ENCODE data around the gene TSPAN16. TPM values are rescaled to one million over a fixed set of nuclear protein-coding genes. Genes with fewer than 3 reads are reported as not detected.

The TSPAN16 gene, protein sequence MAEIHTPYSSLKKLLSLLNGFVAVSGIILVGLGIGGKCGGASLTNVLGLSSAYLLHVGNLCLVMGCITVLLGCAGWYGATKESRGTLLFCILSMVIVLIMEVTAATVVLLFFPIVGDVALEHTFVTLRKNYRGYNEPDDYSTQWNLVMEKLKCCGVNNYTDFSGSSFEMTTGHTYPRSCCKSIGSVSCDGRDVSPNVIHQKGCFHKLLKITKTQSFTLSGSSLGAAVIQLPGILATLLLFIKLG
- not detected in 2 replicates for total RNA-seq

DNA sequence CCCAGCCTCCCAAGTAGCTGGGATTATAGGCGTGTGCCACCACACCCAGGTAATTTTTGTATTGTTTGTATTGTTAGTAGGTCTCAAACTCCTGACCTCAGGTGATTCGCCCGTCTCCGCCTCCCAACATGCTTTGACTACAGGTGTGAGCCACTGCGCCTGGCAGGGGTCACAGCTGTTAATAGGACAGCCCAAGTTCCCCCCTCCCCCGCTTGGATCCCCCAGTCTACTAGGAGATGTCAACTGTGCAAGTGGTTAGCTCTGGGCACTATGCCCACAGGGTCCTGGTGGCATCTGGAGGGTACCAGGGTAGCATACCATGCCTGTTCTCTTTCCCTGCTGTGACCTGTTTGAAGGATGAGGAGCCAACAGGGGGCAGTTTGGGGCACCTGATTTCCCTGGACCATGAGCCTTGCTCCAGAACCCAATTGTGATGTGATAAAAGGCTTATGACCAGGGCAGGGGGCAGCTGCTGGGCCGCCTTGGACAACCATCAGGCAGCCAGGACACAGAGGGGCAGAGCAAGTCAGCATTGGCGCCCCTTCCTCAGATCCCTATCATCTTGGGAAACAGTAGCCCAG lies at the start of gene TSPAN16:
TSPAN16 (plus strand) TSS at position 496 of the 581 bp plus-strand sequence. CDS start 138 bp downstream, outside the sequence.

GRCh38 chr19:11261971-11262839 lies 33.8 kb upstream of the TSPAN16 start, which contains the start of gene DOCK6:
DOCK6 (minus strand) TSS chr19:11262524; CDS start chr19:11262440, 84 bp downstream.

DNA sequence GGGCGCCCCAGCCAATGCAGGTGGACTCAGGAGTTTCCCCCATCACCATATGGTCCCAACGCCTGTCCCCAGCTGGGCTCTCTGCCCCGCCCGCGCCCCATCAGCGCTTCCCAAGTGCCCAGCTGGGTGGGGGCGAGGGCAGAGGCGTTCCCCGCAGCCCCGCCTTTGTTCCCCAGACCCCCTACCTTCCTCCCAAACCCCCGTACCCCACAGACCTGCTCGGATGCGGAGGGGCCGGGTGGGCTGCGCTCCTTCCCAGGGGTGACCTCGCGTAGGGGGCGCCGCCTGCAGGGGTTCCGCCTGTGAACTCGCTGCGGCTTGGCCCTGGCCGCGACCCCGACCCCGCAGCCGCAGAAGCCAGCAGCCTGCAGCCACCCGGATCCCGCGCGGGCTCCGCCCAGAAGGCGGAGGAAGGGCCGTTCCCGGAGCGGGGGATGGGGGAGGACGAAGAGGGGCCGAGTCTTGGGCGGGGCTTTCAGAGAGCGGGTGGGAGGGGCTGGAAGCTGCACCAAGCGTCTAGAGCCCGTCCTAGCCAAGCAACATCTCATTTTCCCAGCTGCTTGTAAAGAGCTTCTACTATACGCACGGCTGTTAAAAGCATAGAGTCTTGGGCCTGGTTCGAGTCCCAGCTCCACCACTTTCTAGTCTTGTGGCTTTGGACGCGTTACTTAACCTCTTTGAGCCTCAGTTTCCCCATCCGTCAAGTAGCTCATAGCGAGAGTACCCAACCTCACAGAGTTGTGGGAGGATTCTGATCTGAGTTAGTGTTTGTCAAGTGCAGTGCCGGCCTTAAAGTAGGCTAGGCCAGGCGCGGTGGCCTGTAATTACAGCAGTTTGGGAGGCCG lies 43.5 kb downstream of the TSPAN16 start, which contains the start of gene RAB3D:
RAB3D (minus strand) TSS at position 404 of the 845 bp plus-strand sequence. CDS start 2,258 bp downstream, outside the sequence.

DNA sequence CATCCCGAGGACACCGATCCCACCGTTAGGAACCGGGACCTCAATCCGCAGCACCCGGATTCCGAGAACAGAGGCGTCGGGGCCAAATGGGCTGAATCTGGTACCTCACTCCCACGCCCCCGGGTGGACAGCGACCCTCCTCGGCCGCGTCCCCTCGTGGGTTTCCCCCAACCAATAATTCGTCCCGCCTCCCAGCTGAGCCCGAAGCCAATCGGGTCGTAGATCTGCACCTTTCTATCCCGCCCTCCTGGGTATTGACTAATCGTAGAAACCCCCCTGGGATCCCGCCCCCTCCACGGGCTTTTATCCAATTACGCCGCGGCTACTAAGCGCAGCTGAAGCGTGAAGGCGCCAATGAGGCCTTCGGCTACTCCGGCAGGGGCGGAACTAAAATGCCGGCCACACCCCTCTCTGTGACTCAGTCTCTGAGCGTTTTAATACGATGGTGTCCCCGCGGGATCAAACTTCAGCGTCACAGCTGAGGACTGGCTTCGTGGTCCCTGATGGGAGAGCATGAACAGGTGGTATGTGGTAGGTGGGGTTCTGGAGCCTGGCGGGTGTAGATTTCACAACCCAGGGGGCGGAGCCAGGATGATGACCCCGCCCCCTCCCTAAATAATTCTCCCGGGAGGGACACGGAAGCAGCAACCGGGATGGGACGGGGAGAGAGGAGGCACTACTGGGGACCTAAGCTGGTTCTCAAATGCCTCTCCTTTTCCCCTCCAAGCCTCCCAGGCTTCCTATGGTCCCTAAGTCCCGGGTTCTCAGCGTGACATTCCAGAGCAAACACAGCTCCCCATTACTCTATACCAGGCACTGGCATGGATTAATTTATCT lies 50.4 kb downstream of the TSPAN16 start, which contains the start of the genes CCDC159 and TMEM205:
CCDC159 (plus strand) TSS at position 416 of the 837 bp plus-strand sequence; CDS start at position 504, 88 bp downstream.
TMEM205 (minus strand) TSS at position 165 of the 837 bp plus-strand sequence. CDS start 649 bp downstream, outside the sequence.

GRCh38 chr19:11355160-11356073 lies 59.5 kb downstream of the TSPAN16 start, which contains the start of gene PLPPR2:
PLPPR2 (plus strand) TSS chr19:11355432; CDS start chr19:11357674, 2,242 bp downstream.

Other genes with a start within 250 kb of the TSPAN16 start
- 271 and 284 TPM in 2 replicates for gene LDLR, start 206.7 kb upstream of the TSPAN16 start, total RNA-seq
- 3.9 and 16.1 TPM in 2 replicates for gene SPC24, start 140.4 kb upstream of the TSPAN16 start, total RNA-seq
- 165 and 167 TPM in 2 replicates for gene KANK2, start 98.6 kb upstream of the TSPAN16 start, total RNA-seq
- not detected in 2 replicates for gene ANGPTL8, start 56.5 kb upstream of the TSPAN16 start, total RNA-seq
- 11.0 and 20.7 TPM in 2 replicates for gene DOCK6, start 33.6 kb upstream of the TSPAN16 start, total RNA-seq
- 3.5 and 8.0 TPM in 2 replicates for gene RAB3D, start 43.5 kb downstream of the TSPAN16 start, total RNA-seq
- gene TMEM205, start 50.1 kb downstream of the TSPAN16 start, total RNA-seq = 49.0 and 103 TPM in 2 replicates
- gene CCDC159, start 50.4 kb downstream of the TSPAN16 start, total RNA-seq = 4.4 and 10.4 TPM in 2 replicates
- gene PLPPR2, start 59.3 kb downstream of the TSPAN16 start, total RNA-seq = 20.5 and 22.4 TPM in 2 replicates
- 0.09 and 0.30 TPM in 2 replicates for gene SWSAP1, start 78.5 kb downstream of the TSPAN16 start, total RNA-seq
- gene EPOR, start 88.2 kb downstream of the TSPAN16 start, total RNA-seq = 4.8 and 7.8 TPM in 2 replicates
- gene RGL3, start 123.2 kb downstream of the TSPAN16 start, total RNA-seq = 0.30 TPM in 1 of 2 replicates, not detected in the other
- gene ODAD3, start 139.0 kb downstream of the TSPAN16 start, total RNA-seq = 0.30 TPM in 1 of 2 replicates, not detected in the other
- 173 and 300 TPM in 2 replicates for gene PRKCSH, start 139.5 kb downstream of the TSPAN16 start, total RNA-seq
- not detected in 2 replicates for gene ELAVL3, start 184.9 kb downstream of the TSPAN16 start, total RNA-seq
- gene ZNF653, start 209.7 kb downstream of the TSPAN16 start, total RNA-seq = 3.6 and 4.9 TPM in 2 replicates
- gene ECSIT, start 233.0 kb downstream of the TSPAN16 start, total RNA-seq = 24.9 and 26.1 TPM in 2 replicates
- gene CNN1, start 242.7 kb downstream of the TSPAN16 start, total RNA-seq = 29.5 and 106 TPM in 2 replicates

Data from smooth muscle cell of the umbilical artery (primary cell).